ENCODE measurements around the gene ZNF688. TPM values are rescaled to one million over a fixed set of nuclear protein-coding genes. Genes with fewer than 3 reads are reported as not detected.

ZNF688 gene
- total and polyA plus RNA-seq, 10 donors = 10.7 to 43.5 (median 24.8) TPM

DNA sequence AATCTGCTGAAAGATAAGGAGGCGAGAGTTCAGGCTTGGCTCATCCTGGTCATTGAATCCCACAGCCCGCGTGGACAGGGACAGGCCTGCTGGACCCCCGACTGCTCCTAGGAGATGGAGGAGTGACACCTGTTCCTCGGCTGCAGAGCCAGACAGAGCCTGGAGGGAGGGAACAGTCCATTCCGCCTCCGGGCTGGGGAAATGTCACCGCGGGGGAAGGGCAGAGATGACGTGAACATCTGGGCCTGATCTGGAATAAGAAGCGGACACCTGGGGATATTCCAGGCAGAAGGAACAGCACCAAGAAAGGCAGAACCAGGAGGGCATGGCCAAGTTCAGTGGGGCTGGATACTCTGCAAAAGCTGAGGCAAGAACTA lies 38.4 kb downstream of the ZNF688 start:
- Histone ChIP-seq H3K4me1 (peaks cover 7 to 79% (median 41%) of the 10 kb centered on the region in 6 donors), H3K36me3 (peaks cover 0 to 31% (median 20%) of the 10 kb centered on the region in 6 donors), H3K27me3 (replicated peaks in 1 of 7) (no peaks in the 10 kb centered on the region), H3K9me3 (no peaks in the 10 kb centered on the region), H3K27ac (peak overlapping the region in 5 of 8 donors; percentile 95 to 96 (median 96)), H3K4me3 (peak overlapping the region in 3 of 8 donors; percentile 64 to 85 (median 81))
- TF ChIP-seq CTCF (IDR thresholded peaks at IDR 0.05 in 8 of 11, conservative IDR thresholded peaks at IDR 0.05 in 3 of 11) (no peak), POLR2AphosphoS5 (IDR thresholded peaks at IDR 0.05) (no peak), POLR2A (IDR thresholded peaks at IDR 0.05) (no peak)
- no peak for DNase-seq
- WGBS, 5 donors = 78 to 95% (median 83%) methylated on average over 11 of the region's 11 CpGs
- intact Hi-C loops (cut with DNase I; ENCODE audit: low total_unique reads) = no loop called here

GRCh38 chr16:30532285-30533145 lies 39.0 kb downstream of the ZNF688 start:
- DNase-seq = peak; percentile 77
- no peak for TF ChIP-seq CTCF (IDR thresholded peaks at IDR 0.05 in 8 of 11, conservative IDR thresholded peaks at IDR 0.05 in 3 of 11)
- peak in 1 of 3 donors; percentile 18 for TF ChIP-seq POLR2AphosphoS5 (IDR thresholded peaks at IDR 0.05)
- no peak for TF ChIP-seq POLR2A (IDR thresholded peaks at IDR 0.05)
- Histone ChIP-seq H3K9me3 (no peaks in the 10 kb centered on the region), H3K4me3 (peak overlapping the region in 1 of 8 donors; percentile 85), H3K27ac (peak overlapping the region in 3 of 8 donors; percentile 96), H3K27me3 (replicated peaks in 1 of 7) (no peaks in the 10 kb centered on the region), H3K36me3 (peaks cover 0 to 31% (median 20%) of the 10 kb centered on the region in 6 donors), H3K4me1 (peaks cover 13 to 85% (median 47%) of the 10 kb centered on the region in 6 donors)
- WGBS, 5 donors = 88 to 97% (median 96%) methylated on average over 21 to 57 of the region's 57 CpGs
- intact Hi-C loops (cut with DNase I; ENCODE audit: low total_unique reads) = no loop called here

GRCh38 chr16:30530163-30531037 lies 41.1 kb downstream of the ZNF688 start:
- Histone ChIP-seq H3K4me3 (no peak overlapping the region), H3K27ac (peak overlapping the region in 1 of 8 donors; percentile 14), H3K27me3 (replicated peaks in 1 of 7) (no peaks in the 10 kb centered on the region), H3K36me3 (peaks cover 0 to 31% (median 20%) of the 10 kb centered on the region in 6 donors), H3K9me3 (no peaks in the 10 kb centered on the region), H3K4me1 (peaks cover 13 to 77% (median 42%) of the 10 kb centered on the region in 6 donors)
- WGBS, 5 donors = 82 to 86% (median 82%) methylated on average over 12 to 13 of the region's 13 CpGs
- no peak for DNase-seq
- TF ChIP-seq POLR2A (IDR thresholded peaks at IDR 0.05) (no peak), CTCF (IDR thresholded peaks at IDR 0.05 in 8 of 11, conservative IDR thresholded peaks at IDR 0.05 in 3 of 11) (no peak), POLR2AphosphoS5 (IDR thresholded peaks at IDR 0.05) (no peak)
- intact Hi-C loops (cut with DNase I; ENCODE audit: low total_unique reads) = no loop called here

Data from spleen (tissue), 11 donors.